HG03175 (cell line): ENCODE measurements around the gene SPINT2.
"Not testable (repeated sequence)": the region's sequence is repeated elsewhere in the genome, so short reads cannot be mapped to it uniquely, and the experiment has no call there.

Source experiments
- ATAC-seq: cut with Tn5 transposase; IDR thresholded peaks from one replicate; pipeline ENCODE4 v1.9.1; 2021; ENCODE audit warnings: mild to moderate bottlenecking, moderate library complexity; ENCODE audit not compliant: unreplicated experiment

Gene SPINT2

GRCh38 chr19:38264486-38265212, at the start of gene SPINT2:
Gene SPINT2, plus strand, starts transcription at chr19:38264573. Its CDS starts 320 bp downstream, at chr19:38264893.
- ATAC-seq, result peak; percentile 18

- no peak for ATAC-seq
Observed at GRCh38 chr19:38216785-38217641, 47.4 kb upstream of the SPINT2 start.

DNA sequence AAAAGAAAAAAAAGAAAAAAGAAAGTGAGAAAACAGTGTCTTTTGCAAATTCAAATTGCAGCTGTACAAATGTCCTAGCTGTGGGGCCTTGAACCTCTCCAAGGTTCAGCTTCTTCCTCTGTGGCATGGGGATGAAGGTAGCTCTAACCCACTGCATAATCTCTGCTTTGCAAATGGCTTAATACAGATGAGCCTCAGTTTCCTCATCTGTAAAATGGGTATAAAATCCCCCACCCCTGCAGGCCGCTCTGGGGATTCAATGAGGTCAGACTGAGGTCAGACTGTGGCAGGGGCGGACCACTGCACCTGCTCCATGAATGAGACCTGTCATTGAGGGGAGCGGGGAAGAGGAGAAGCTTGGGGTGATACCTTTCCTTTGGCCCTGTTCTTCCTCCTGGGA, 46.2 kb upstream of the SPINT2 start:
- no peak for ATAC-seq

DNA sequence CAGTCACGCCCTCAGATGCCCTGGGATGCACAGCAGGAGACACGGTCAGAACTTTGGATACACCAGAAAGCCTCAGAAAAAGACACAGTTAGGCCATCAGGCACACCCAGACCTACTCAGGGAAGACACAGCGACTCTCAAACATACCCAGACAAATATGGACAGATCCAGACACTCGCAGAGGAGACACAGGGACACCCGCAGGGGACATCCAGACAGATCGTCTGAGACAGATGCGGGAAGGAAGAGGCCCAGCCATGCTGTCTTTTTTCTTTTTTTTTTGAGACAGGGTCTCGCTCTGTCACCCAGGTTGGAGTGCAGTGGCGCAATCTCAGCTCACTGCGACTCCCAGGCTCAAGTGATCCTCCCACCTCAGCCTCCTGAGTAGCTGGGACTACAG, 45.2 kb upstream of the SPINT2 start:
- ATAC-seq, result no peak

GRCh38 chr19:38221421-38221820, 43.0 kb upstream of the SPINT2 start:
- ATAC-seq, result no peak

GRCh38 chr19:38221919-38222830, 42.2 kb upstream of the SPINT2 start:
- ATAC-seq, result no peak

- no peak for ATAC-seq
Observed at GRCh38 chr19:38223119-38223523, 41.3 kb upstream of the SPINT2 start.

- ATAC-seq, result no peak
Observed at GRCh38 chr19:38223617-38224013, 40.8 kb upstream of the SPINT2 start.

GRCh38 chr19:38224014-38224862, 40.1 kb upstream of the SPINT2 start, which contains the start of gene DPF1:
Gene DPF1, minus strand, starts transcription at chr19:38224222. Its CDS starts 80 bp downstream, at chr19:38224142.
- ATAC-seq, result peak; percentile 65

DNA sequence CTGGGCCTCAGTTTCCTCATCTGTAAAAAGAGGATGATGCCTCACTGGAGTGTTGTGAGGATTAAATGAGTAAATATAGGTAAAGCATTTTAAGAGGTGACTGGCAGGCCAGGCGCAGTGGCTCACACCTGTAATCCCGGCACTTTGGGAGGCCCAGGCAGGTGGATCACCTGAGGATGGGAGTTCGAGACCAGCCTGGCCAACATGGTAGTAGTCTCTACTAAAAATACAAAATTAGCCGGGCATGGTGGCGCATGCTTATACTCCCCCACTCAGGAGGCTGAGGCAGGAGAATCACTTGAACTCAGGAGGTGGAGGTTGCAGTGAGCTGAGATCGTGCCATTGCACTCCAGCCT, 39.5 kb upstream of the SPINT2 start:
- ATAC-seq, result not testable (repeated sequence)

GRCh38 chr19:38227287-38228004, 36.9 kb upstream of the SPINT2 start:
- ATAC-seq, result no peak

- ATAC-seq, result no peak
Observed at GRCh38 chr19:38228005-38228377, 36.4 kb upstream of the SPINT2 start.

DNA sequence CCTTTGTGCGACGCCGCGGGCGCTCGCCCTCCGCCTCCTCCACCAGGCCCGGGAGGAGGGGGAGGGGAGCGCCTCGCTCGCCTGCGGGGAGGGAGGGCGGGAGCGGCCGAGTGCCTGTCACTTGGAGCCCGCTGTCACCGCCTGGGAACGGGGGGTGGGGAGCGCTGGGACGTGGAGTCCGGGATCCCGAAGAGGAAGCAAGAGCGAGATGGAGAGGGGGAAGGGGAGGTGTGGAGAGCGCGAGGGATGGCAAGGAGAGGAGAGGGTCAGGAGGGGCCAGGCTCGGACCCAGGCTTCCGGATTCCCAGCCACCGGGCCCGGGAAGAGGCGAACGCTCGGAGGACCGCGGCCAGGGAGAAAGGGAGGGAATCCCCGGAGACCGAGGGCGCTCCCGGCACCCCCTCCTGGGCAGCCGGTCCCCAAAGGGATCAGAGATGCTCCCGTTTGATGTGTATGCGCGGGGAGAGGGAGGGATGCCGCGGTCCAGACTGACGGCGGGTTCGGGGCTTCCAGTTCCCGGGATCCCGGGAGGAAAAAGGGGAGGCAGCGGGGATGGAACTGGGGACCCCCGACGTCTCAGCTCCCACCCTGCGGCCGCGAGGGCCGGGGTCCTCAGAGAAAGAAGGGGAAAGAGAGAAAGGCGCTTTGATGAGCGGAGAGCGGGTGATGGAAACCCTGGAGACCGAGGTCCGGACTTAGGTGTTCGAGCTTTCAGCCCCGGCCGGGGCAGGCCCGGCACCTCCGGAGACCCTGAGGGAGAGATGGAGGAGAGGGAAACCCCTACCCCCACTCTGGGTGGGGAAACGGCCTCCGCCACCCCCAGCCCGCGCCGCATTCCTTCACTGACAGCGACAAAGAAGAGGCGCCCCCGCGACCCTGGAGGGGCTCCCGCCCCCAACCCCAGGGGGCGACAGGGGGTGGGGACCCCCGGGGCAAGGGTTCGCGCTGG, 35.6 kb upstream of the SPINT2 start:
- no peak for ATAC-seq

DNA sequence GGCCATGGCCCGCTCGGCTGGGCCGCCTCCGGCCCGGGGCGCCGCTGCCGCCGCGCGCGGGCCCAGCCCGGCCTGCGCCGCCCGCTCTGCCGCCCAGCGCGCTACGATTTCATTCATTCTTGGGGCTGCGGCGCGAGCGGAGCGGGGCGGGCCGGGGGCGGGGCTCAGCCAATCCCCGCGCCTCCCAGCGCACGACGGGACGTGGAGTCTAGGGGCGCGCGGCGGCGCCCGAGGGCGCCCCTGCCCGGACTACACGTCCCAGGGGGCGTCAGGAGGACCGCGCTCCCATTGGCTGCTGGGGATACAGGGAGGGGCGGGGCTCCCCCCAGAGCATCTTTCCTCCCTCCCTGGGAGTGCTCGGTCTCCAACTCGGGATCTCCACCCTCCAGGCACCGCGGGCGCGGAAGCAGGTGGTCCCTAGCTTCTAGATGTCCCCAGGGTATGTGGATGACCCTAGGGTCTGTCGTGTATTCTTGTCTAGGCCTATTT, 34.7 kb upstream of the SPINT2 start:
- peak; percentile 76 for ATAC-seq

DNA sequence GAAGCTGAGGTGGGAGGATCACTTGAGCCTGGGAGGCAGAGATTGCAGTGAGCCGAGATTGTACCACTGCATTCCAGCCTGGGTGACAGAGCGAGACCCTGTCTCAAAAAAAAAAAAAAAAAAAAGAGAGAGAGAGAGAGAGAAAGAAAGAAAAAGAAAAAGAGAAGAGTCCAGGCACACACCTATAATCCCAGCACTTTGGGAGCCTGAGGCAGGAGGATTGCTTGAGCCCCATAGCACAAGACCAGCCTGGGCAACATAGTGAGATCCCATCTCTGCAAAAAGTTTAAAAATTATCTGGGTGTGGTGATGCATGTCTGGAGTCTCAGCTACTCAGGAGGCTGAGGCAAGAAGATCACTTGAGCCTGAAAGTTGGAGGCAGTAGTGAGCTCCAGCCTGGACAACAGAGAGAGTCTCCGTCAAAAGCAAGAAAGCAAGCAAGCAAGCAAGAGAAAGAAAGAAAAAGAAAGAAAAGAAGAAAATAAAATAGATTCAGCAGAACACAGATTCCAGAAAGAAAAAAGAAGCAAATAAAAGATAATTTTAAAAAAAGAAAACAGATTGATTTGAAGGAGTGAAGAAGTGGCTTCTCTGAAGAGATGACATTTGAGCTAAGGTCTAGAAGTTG, 33.8 kb upstream of the SPINT2 start:
- not testable (repeated sequence) for ATAC-seq

DNA sequence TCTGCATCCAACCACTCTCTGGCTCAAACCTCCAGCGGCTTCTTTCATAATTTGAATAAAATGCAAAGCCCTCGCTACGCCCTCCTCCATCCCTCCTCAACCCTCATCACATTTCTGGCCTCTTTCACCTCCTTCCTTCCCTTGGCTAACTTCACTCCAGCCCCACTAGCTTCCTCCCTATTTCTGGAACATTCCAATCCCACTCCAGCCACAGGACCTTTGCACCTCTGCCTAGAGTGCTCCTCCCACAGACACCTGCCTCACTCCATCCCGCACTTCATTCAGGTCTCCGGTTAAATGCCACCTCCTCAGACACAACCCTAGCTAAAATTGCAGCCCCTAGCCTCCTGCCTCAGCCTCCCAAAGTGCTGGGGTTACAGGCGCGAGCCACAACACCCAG, 32.5 kb upstream of the SPINT2 start:
- ATAC-seq, result no peak

GRCh38 chr19:38233740-38234251, 30.6 kb upstream of the SPINT2 start:
- ATAC-seq, result no peak

- no peak for ATAC-seq
Observed at GRCh38 chr19:38234615-38235014, 29.8 kb upstream of the SPINT2 start.
